COLO668 (cell line): ENCODE results near the gene HEMGN.
"Not testable (repeated sequence)": the region's sequence is repeated elsewhere in the genome, so short reads cannot be mapped to it uniquely, and the experiment has no call there.

Experiments used
- DNase-seq: peaks from one replicate; lab custom pipeline; 2025; ENCODE audit not compliant: unreplicated experiment; lab: John Stamatoyannopoulos, UW

Gene HEMGN

GRCh38 chr9:97966493-97966892 lies 28.5 kb upstream of the HEMGN start:
- no peak for DNase-seq

- no peak for DNase-seq
Observed at GRCh38 chr9:97964901-97965300, 26.9 kb upstream of the HEMGN start.

GRCh38 chr9:97963232-97963631 lies 25.3 kb upstream of the HEMGN start:
- no peak for DNase-seq

- DNase-seq = no peak
Observed at GRCh38 chr9:97962575-97962974, 24.6 kb upstream of the HEMGN start.

GRCh38 chr9:97962136-97962535 lies 24.2 kb upstream of the HEMGN start:
- no peak for DNase-seq

GRCh38 chr9:97961361-97961760 lies 23.4 kb upstream of the HEMGN start:
- no peak for DNase-seq

GRCh38 chr9:97960678-97961328 lies 22.8 kb upstream of the HEMGN start:
- DNase-seq = not testable (repeated sequence)

- DNase-seq = no peak
Observed at GRCh38 chr9:97959585-97959984, 21.6 kb upstream of the HEMGN start.

GRCh38 chr9:97958812-97959511 lies 21.0 kb upstream of the HEMGN start:
- no peak for DNase-seq

GRCh38 chr9:97956331-97956730 lies 18.4 kb upstream of the HEMGN start:
- DNase-seq = no peak

GRCh38 chr9:97954550-97954989 lies 16.6 kb upstream of the HEMGN start:
- DNase-seq = peak; percentile 43

GRCh38 chr9:97950873-97951272 lies 12.9 kb upstream of the HEMGN start:
- DNase-seq = peak; percentile 22

GRCh38 chr9:97947094-97947493 lies 9.1 kb upstream of the HEMGN start:
- DNase-seq = not testable (repeated sequence)

- DNase-seq = not testable (repeated sequence)
Observed at GRCh38 chr9:97945470-97945869, 7.5 kb upstream of the HEMGN start.

GRCh38 chr9:97944612-97945011 lies 6.6 kb upstream of the HEMGN start:
- no peak for DNase-seq

- no peak for DNase-seq
Observed at GRCh38 chr9:97943308-97943855, 5.4 kb upstream of the HEMGN start.

GRCh38 chr9:97941323-97941722 lies 3.4 kb upstream of the HEMGN start:
- no peak for DNase-seq

- DNase-seq = no peak
Observed at GRCh38 chr9:97940741-97941140, 2.8 kb upstream of the HEMGN start.

- no peak for DNase-seq
Observed at GRCh38 chr9:97940233-97940632, 2.3 kb upstream of the HEMGN start.

- no peak for DNase-seq
Observed at GRCh38 chr9:97936998-97937397, 974 bp downstream of the HEMGN start.

- no peak for DNase-seq
Observed at GRCh38 chr9:97935276-97935675, 2.7 kb downstream of the HEMGN start.

- DNase-seq = no peak
Observed at GRCh38 chr9:97934321-97935115, 3.5 kb downstream of the HEMGN start.
